Mucosa of rectum (tissue), 2 donors: ENCODE results near the gene FGL2.

Source experiments
- H3K27ac ChIP-seq, 2 donors: one replicate each; pipeline ENCODE4 v1.7.0; 2013; ENCODE audit warnings: inconsistent platforms in 2 of 2, low read depth in 2 of 2, low read length in 2 of 2
- H3K27me3 ChIP-seq, 2 donors: one replicate each; pipeline ENCODE4 v1.7.0; 2013; ENCODE audit warnings: low read length in 2 of 2; ENCODE audit not compliant: control insufficient read depth in 2 of 2, insufficient read depth in 2 of 2
- H3K36me3 ChIP-seq, 2 donors: one replicate each; pipeline ENCODE4 v1.7.0; 2013; ENCODE audit warnings: low read length in 2 of 2; ENCODE audit not compliant: control insufficient read depth in 2 of 2, insufficient read depth in 2 of 2
- H3K4me1 ChIP-seq, 2 donors: one replicate each; pipeline ENCODE4 v1.7.0; 2013; ENCODE audit warnings: low read length in 2 of 2, mild to moderate bottlenecking in 1 of 2; ENCODE audit not compliant: control insufficient read depth in 2 of 2, insufficient read depth in 2 of 2
- H3K4me3 ChIP-seq, 2 donors: one replicate each; pipeline ENCODE4 v1.7.0; 2013; ENCODE audit warnings: low read length in 2 of 2
- H3K9ac ChIP-seq, 2 donors: one replicate each; pipeline ENCODE4 v1.7.0; 2013; ENCODE audit warnings: low read length in 2 of 2, low read depth in 1 of 2, mild to moderate bottlenecking in 1 of 2
- H3K9me3 ChIP-seq, 2 donors: one replicate each; pipeline ENCODE4 v1.7.0; 2013; ENCODE audit warnings: low read length in 2 of 2; ENCODE audit not compliant: control insufficient read depth in 2 of 2
- donor health status: healthy.
- donor health status: Normal muscosa, but diverticular disease.

Gene FGL2

DNA sequence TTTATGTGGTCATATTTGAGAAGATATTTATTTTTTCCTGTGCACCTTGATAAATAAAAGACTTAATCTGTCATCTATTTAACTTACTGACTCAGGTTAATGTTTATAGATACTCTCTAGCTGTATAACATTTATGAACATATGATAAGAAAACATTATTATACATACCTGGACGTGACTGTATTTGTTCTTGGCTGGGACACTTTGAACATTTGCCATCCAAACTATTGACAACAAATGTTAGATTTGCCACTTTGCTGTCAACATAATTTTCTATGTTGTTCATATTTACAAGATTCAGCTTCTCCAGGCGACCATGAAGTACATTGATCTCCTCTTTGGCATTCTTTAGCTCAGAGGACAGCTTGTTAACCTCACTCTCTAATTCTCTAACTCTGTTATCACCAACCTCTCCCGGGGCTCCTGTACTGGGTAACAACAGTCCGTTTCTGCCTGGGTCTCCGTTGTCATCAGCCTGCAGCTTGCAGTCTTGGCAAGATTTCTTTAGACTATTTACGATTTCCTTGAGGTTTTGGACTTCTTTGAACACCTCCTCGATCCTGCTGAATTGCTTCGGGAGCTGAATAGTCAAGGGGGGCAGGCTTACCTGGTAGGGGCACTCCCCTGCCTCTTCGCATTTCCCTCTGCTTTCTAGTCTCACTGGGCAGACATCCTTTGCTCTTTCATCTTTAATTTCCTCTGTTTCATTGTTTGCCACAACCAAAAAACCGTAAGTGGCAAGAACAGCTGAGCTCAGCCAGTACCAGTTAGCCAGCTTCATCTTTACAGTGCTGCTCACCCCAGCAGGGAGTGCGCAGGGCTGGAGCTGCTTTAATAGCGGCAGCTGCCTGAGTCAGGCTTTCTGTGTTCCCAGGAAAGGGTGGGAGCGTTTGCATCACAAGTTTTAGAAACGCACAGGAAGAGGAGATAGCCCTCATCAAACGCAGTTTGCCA, at the start of gene FGL2:
TSS of gene FGL2 (minus strand) at position 807 of the 954 bp plus-strand sequence. CDS start at position 781, 26 bp downstream.
- H3K4me1 ChIP-seq = peaks cover 21 to 32% of the 10 kb centered on the region in 2 donors
- H3K9me3 ChIP-seq = no peaks in the 10 kb centered on the region
- no peaks in the 10 kb centered on the region for H3K27me3 ChIP-seq
- peak within 1 kb of the TSS; percentile 47 to 67 for H3K9ac ChIP-seq
- peak within 1 kb of the TSS; percentile 71 to 78 for H3K27ac ChIP-seq
- no peaks in the 10 kb centered on the region for H3K36me3 ChIP-seq
- H3K4me3 ChIP-seq = peak within 1 kb of the TSS; percentile 57 to 75

- no peaks in the 10 kb centered on the region for H3K9me3 ChIP-seq
- H3K27ac ChIP-seq = no peak overlapping the region
- no peaks in the 10 kb centered on the region for H3K27me3 ChIP-seq
- no peak overlapping the region for H3K9ac ChIP-seq
- H3K4me1 ChIP-seq = no peaks in the 10 kb centered on the region
- H3K4me3 ChIP-seq = no peak overlapping the region
- H3K36me3 ChIP-seq = no peaks in the 10 kb centered on the region
Measured at GRCh38 chr7:77248154-77248553, 48.5 kb upstream of the FGL2 start.

DNA sequence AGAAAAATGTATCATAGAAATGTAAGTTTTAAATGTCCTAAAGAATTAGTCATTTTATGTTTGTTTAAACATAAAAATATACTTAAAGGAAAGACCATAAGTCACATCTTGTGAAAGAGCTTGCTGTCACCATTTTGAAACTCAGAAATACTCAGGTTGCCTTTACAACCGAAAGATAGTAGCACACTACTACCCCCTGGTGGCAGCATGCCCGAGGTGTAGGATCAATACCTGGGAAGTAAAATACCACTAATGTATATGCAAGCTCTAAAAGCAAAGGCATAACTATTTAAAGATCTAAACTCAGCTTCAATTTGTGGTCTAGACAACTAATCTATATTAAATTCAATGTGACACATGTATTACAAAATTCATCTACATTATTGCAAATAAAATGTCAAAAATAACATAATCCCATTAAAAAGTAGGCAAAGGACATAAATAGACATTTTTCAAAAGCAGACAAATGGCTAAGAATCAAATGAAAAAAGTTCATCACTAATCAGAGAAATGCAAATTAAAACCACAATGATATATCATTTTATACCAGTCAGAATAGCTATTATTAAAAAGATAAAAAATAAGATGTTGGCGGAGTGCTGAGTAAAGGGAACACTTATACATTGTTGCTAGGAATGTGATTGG, 47.7 kb upstream of the FGL2 start:
- no peaks in the 10 kb centered on the region for H3K4me1 ChIP-seq
- no peak overlapping the region for H3K27ac ChIP-seq
- no peak overlapping the region for H3K9ac ChIP-seq
- H3K36me3 ChIP-seq = no peaks in the 10 kb centered on the region
- H3K4me3 ChIP-seq = no peak overlapping the region
- H3K9me3 ChIP-seq = no peaks in the 10 kb centered on the region
- no peaks in the 10 kb centered on the region for H3K27me3 ChIP-seq

DNA sequence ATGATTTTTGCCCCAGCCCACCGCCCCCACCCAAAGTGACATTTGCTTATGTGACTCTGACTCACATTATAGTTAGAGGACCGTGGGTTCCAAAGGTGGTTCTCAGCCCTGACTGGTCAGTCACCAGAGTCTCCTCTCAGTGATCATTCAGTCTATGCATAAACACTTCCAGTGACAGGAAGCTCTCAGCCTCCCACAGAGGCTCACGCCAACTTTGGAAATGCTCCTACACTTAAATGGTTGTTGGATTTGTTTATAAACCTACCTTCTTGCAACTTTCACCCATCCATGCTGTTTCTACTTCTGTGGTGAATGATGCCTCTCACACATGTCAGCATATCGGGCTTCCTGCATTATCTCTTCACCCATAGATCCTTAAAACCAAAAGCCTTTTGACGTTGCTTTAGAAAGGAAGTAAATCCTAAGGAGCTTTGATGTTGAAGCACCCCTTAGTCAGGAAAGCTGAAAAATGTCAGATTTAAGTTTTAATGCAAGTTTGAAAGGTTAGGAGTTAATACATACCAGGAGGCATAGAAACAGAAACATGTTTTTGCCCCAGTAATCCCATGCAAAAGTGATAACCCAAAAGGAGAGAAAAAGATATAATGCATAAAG, 46.5 kb upstream of the FGL2 start:
- H3K4me3 ChIP-seq = peak overlapping the region in 1 of 2 donors; percentile 14
- H3K9me3 ChIP-seq = no peaks in the 10 kb centered on the region
- H3K27ac ChIP-seq = peak overlapping the region in 1 of 2 donors; percentile 6
- H3K36me3 ChIP-seq = no peaks in the 10 kb centered on the region
- no peaks in the 10 kb centered on the region for H3K27me3 ChIP-seq
- no peaks in the 10 kb centered on the region for H3K4me1 ChIP-seq
- H3K9ac ChIP-seq = no peak overlapping the region

- H3K36me3 ChIP-seq = no peaks in the 10 kb centered on the region
- H3K4me1 ChIP-seq = no peaks in the 10 kb centered on the region
- no peak overlapping the region for H3K9ac ChIP-seq
- no peaks in the 10 kb centered on the region for H3K9me3 ChIP-seq
- peak overlapping the region in 1 of 2 donors; percentile 19 for H3K27ac ChIP-seq
- no peak overlapping the region for H3K4me3 ChIP-seq
- no peaks in the 10 kb centered on the region for H3K27me3 ChIP-seq
Measured at GRCh38 chr7:77245015-77245755, 45.6 kb upstream of the FGL2 start.

GRCh38 chr7:77244222-77244934, 44.8 kb upstream of the FGL2 start:
- H3K9ac ChIP-seq = no peak overlapping the region
- no peaks in the 10 kb centered on the region for H3K9me3 ChIP-seq
- no peaks in the 10 kb centered on the region for H3K27me3 ChIP-seq
- H3K4me3 ChIP-seq = no peak overlapping the region
- peak overlapping the region in 1 of 2 donors; percentile 49 for H3K27ac ChIP-seq
- no peaks in the 10 kb centered on the region for H3K36me3 ChIP-seq
- H3K4me1 ChIP-seq = no peaks in the 10 kb centered on the region

- Histone ChIP-seq H3K9me3 (no peaks in the 10 kb centered on the region), H3K9ac (no peak overlapping the region), H3K27ac (peak overlapping the region in 1 of 2 donors; percentile 48), H3K27me3 (no peaks in the 10 kb centered on the region), H3K36me3 (no peaks in the 10 kb centered on the region), H3K4me3 (no peak overlapping the region), H3K4me1 (no peaks in the 10 kb centered on the region)
Measured at GRCh38 chr7:77242554-77242953, 42.9 kb upstream of the FGL2 start.

- Histone ChIP-seq H3K4me3 (no peak overlapping the region), H3K36me3 (no peaks in the 10 kb centered on the region), H3K9me3 (no peaks in the 10 kb centered on the region), H3K4me1 (no peaks in the 10 kb centered on the region), H3K9ac (no peak overlapping the region), H3K27ac (peak overlapping the region in 1 of 2 donors; percentile 48), H3K27me3 (no peaks in the 10 kb centered on the region)
Measured at GRCh38 chr7:77242068-77242467, 42.4 kb upstream of the FGL2 start.

DNA sequence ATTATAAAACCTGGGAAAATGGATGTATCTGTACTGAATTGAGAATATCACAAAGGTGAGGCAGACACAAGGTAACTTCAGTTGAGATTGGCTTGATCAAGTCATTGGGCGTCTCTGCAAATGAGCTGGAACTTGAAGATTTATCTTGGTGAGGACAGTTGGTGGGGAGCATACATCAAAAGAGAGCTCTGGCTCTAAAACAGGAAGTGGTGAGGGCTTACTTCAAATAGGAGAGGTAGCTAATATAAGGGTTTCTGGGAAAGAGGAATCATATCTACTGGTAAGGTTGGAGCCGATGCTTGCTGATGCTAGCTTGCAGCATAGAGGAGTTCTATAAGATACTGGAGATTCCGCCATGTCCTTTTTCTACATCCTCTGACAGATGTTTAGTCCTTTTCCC, 39.9 kb upstream of the FGL2 start:
- H3K27ac ChIP-seq = peak overlapping the region; percentile 13 to 14
- no peak overlapping the region for H3K4me3 ChIP-seq

More for the DNA sequence above, 39.9 kb upstream of the FGL2 start:
- no peaks in the 10 kb centered on the region for H3K27me3 ChIP-seq
- H3K4me1 ChIP-seq = no peaks in the 10 kb centered on the region
- no peaks in the 10 kb centered on the region for H3K9me3 ChIP-seq
- H3K9ac ChIP-seq = no peak overlapping the region
- H3K36me3 ChIP-seq = no peaks in the 10 kb centered on the region
